GM21723 (cell line): Measurements from ENCODE around the gene NLGN1.
"Not testable (repeated sequence)": the region's sequence is repeated elsewhere in the genome, so short reads cannot be mapped to it uniquely, and the experiment has no call there.

Source experiments
- ATAC-seq: cut with Tn5 transposase; IDR thresholded peaks from one replicate; pipeline ENCODE4 v1.9.1; 2021; ENCODE audit warnings: mild to moderate bottlenecking, moderate library complexity; ENCODE audit not compliant: unreplicated experiment

NLGN1 gene

DNA sequence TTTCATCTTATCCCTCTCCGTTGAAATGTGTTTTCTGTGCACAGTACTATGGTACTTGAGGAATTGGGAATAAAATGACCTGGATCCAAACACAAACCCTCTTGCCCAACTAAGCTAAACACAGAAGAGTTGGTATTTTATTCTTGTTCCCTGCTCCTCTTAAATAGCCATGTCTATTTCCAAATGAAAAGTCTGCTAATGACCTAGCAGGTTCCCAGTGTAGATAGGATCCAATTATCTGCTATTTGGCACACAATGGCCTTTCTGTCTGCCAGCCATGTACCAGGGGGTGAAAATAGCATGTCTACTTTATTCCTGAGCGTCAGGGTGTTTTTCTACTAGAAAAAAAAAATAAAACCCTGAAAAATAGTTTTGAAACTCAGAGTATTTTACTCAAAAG is 804.6 kb downstream of the NLGN1 start:
- no peak for ATAC-seq

GRCh38 chr3:174202561-174202960 is 805.0 kb downstream of the NLGN1 start:
- no peak for ATAC-seq

DNA sequence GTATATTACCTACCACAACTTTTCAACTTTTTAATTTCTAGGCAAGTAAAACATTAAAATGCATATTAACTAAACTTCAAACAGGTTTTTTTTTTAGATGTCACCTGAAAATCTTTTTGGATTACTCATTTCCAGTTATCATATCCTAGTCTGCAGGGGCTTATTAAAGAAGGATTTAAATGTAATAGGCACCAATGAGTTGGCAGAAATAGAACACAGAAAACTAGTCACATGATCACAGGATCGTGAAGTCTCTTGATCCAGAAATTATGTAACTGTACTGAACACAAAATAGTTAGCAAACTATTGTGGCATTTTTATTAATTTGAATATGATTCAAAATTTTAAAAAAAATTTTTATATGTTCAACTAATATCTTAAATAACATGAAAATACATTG is 807.2 kb downstream of the NLGN1 start:
- ATAC-seq: no peak

DNA sequence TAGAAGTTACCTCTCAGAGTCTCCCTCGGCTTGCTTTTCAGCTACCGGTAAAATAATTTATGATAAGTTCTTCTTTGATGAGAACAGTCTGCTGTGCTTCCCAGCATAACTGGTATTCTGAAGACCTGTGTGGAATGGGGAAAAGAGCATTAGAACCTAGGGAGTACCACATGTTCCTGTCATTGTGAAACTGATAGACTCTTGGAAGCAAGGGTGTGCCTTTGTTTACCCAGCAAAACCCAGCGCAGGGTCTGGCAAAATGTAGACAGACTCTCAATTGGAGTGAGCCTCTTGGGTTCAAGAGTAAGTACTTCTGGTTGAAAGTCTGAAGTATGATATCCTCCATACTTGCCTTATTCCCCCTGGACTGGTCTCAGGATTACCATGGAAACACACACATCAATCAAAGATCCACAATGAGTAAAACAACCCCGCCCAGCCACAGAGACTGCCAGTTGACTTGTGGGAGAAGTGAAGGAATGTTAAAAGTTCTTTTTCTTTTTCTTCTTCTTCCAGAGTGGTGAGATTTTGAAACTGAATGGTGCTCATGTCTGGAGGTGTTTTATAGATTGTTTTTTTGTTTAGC is 809.2 kb downstream of the NLGN1 start:
- no peak for ATAC-seq

GRCh38 chr3:174208161-174208560 is 810.6 kb downstream of the NLGN1 start:
- no peak for ATAC-seq

- not testable (repeated sequence) for ATAC-seq
Observed at GRCh38 chr3:174211896-174212295, 814.4 kb downstream of the NLGN1 start.

DNA sequence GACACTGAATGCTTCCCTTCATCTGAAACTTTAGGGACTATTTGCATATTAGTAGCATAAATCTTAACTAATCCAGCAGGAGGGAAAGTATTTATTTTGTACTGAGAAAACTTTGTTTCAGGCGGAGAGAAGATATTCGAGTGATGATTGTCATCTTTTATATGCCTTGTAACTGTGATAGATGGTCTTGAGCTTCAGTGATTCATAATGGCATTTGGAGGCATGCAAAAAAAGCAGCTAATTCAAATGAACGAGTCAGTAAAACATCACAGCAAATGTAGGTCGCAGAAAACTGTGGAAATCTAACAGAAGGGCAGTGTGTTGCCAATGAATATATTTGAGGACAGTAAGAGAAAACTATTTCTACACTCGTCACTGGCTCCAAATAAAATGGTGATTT is 817.9 kb downstream of the NLGN1 start:
- no peak for ATAC-seq

DNA sequence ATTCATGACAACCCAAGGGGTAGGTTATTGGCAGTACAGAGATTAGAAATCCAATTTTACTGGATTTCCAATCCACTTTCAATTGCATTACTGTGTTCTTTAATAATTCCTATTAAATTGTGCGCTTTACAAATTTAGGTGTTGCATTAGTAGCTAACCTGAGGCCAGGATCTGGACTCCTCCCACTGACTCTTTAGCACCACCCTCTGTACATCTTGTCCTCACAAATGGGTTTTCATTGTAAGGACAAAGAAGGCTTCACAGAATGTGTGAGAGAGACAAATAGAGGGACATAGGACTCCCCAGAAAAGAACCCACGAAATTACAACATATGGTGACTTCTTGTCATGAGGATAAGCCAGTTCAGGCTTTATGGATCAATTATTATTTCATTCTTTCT is 818.5 kb downstream of the NLGN1 start:
- no peak for ATAC-seq

GRCh38 chr3:174216946-174217718 is 819.6 kb downstream of the NLGN1 start:
- ATAC-seq: no peak

- ATAC-seq: no peak
Observed at GRCh38 chr3:174218016-174218415, 820.5 kb downstream of the NLGN1 start.

- ATAC-seq: no peak
Observed at GRCh38 chr3:174219738-174220137, 822.2 kb downstream of the NLGN1 start.

- ATAC-seq: no peak
Observed at GRCh38 chr3:174220775-174221554, 823.4 kb downstream of the NLGN1 start.

GRCh38 chr3:174223042-174223441 is 825.5 kb downstream of the NLGN1 start:
- ATAC-seq: no peak

DNA sequence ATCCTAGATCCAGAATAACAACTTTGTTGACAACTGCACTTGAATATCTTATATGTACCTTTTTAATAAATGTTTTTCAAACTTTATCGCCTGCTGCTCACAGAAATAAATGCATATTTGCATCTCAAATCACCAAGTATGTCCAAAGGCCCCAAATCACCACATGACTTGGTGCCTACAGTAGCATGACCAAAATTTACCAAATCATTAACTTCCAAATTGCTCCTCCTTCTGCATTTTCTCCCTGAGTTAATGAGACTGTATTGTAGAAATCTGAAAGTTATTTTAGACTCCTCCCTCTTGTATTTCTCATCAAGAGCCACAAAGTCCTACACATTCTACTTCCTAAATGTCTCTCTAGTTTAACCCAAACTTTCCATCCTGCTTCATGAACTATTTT is 826.1 kb downstream of the NLGN1 start:
- ATAC-seq: no peak

GRCh38 chr3:174229916-174230315 is 832.4 kb downstream of the NLGN1 start:
- ATAC-seq: no peak

DNA sequence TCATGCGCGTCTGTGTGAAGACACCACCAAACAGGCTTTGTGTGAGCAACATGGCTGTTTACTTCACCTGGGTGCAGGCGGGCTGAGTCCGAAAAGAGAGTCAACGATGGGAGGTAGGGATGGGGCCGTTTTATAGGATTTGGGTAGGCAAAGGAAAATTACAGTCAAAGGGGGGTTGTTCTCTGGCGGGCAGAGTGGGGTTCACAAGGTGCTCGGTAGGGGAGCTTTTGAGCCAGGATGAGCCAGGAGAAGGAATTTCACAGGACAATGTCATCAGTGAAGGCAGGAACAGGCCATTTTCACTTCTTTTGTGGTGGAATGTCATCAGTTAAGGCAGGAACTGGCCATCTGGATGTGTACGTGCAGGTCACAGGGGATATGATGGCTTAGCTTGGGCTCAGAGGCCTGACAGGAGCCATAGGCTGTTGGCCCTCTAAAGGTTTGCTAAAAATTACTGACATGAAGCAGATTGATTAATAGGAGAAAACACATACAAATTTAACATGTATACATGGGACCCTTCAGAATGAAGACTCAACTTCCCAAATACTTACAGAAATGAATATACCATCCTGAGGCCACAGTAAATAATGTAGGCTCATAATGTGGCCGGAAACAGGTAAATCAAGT is 834.6 kb downstream of the NLGN1 start:
- not testable (repeated sequence) for ATAC-seq

- no peak for ATAC-seq
Observed at GRCh38 chr3:174232658-174233429, 835.3 kb downstream of the NLGN1 start.

DNA sequence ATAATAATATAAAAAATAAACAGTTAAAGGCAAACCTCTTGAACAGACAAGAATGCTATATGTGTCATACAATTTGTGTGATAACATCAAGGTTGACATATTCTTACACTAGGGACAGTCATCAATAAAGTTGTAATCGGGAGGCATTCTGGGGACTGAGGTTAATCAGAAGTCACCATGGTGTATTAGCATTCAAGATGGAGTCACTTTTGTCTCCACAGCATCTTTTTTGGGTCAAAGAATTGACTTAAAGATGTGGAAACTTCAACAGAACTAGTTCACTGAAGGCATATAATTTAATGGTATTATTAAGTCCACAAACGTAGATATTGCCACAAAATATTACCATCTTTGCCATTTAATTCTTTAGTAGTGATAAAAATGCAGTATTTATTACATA is 836.0 kb downstream of the NLGN1 start:
- ATAC-seq: no peak

DNA sequence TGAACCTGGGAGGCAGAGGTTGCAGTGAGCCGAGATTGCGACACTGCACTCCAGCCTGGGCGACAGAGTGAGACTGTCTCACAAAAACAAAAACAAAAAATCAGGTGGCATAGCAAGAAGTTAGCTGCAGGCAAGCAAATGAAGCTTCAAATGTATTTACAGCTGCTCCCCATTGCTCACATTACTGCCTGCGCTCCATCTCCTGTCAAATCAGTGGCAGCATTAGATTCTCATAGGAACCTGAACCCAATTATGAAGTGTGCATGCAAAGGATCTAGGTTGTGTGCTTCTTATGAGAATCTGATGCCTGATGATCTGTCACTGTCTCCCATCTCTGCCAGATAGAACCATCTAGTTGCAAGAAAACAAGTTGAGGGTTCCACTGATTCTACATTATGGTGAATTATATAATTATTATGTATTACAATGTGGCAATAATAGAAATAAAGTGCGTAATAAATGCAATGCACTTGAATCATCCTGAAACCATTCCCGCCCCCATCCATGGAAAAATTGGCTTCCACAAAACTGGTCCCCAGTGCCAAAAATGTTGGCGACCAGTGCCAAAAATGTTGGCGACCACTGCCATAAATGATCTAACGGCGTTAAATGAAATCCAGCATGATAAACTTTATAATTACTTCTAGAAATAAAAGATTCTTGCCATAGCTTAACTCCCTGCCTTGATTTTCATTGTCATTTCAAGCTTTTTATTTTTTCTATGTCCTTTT is 844.9 kb downstream of the NLGN1 start:
- no peak for ATAC-seq

- ATAC-seq: no peak
Observed at GRCh38 chr3:174243171-174243570, 845.6 kb downstream of the NLGN1 start.
